GM21576 (cell line): Measurements from ENCODE around the gene MMP24OS.

ENCODE experiments used
- ATAC-seq: cut with Tn5 transposase; IDR thresholded peaks from one replicate; pipeline ENCODE4 v1.9.1; 2021; ENCODE audit warnings: mild to moderate bottlenecking, moderate library complexity; ENCODE audit not compliant: unreplicated experiment

The MMP24OS gene

DNA sequence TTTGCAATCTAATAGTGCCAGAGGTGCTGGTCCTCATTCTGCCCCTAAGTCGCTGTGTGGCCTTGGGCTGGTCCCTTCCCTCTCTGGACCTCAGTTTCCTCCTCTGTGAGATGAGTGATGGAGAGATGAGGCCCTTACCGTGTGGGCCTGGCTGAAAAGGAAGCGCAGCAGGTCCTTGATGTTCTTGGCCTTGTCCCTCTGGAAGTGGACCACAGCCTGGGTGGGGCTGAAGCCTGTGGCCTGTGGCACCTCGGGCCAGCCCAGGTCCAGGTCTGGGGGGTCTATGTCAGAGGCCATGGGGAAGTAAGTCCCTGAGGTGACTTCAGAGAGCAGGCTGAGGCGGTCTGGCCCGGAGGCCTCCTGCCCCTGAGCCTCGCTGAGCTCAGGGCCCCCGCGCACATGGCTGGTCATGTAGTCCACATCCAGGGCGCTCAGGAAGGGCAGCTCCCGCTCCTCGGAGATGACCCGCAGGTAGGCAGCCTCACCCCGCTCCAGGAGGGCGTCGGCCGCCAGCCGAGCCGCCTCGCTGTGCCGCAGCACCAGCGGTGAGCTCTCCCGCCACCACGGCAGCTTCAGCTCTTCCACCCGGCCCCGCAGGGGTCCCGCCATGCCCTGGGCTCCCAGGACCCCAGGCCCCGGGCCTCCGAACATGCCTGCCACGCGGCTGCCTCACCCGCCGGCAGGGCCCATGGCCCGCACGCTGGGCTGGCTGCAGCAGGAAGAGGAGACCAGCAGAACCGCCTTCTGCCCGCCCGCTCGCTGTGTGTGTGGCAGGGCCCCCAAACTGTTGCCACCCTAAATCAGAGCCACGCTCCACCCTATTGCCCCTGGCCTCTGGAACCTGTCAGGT is 14.0 kb upstream of the MMP24OS start, which contains the start of gene FAM83C:
TSS of gene FAM83C (minus strand) at position 772 of the 850 bp plus-strand sequence. CDS start at position 651, 121 bp downstream.
- no peak for ATAC-seq

DNA sequence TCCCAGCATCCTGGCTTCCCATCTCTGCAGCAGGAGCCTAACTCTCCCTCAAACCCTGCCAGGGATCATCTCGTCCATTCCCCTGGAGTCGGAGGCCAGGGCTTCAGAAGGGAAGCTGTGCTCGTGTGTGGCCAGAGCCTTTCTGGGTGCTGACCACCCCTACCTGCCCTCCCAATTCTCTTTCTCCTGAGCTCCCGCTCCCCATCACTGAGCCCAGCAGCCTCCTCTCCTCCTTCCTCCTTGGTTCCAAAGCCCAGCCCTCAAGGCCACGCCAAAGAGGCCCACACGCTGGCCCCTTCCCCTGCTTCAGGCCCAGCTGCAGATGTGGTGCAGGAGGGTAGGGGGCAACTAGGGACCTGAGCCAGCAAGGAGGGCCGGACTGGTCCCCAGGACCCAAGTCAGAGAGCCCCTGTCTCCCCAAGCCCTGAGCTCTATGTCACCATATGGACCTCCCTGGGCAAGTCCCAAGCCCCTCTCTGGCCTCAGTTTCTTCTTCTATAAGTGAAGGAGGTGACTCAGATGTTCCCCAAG is 13.0 kb upstream of the MMP24OS start:
- ATAC-seq: no peak

DNA sequence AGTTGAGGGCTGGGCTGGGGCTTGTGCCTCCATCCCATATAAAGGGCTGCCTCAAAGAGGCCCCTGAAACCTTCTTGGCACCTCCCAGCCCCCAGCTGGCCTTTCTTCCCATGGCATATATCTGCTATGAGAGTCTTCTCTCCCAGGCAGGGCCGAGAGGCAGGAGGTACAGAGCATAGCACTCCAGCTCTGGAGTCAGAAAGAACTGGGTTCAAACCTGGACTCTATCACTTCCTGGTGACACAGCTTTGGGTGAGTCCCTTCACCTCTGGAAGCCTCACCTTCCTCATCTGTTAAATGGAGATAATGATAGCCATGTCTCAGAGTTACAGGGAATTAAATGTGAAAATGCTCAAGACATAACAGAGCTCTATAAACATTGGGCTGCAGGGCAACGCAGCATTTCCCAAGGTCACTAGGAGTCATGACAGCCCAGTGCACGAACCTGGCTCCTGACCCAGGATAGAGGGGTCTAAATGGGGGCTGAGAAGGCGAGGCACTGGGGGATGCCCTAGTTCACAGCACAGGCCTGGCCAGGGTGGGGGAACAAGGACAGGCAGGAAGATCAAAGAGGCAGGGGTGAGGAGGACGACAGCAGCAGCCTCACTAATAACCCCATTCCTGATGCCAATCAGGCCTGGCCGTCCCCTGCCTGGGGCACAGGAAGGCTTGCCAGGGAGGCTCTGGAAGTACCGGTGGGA is 12.4 kb upstream of the MMP24OS start:
- ATAC-seq: no peak

- ATAC-seq: no peak
Observed at GRCh38 chr20:35288325-35289060, 10.6 kb upstream of the MMP24OS start.

DNA sequence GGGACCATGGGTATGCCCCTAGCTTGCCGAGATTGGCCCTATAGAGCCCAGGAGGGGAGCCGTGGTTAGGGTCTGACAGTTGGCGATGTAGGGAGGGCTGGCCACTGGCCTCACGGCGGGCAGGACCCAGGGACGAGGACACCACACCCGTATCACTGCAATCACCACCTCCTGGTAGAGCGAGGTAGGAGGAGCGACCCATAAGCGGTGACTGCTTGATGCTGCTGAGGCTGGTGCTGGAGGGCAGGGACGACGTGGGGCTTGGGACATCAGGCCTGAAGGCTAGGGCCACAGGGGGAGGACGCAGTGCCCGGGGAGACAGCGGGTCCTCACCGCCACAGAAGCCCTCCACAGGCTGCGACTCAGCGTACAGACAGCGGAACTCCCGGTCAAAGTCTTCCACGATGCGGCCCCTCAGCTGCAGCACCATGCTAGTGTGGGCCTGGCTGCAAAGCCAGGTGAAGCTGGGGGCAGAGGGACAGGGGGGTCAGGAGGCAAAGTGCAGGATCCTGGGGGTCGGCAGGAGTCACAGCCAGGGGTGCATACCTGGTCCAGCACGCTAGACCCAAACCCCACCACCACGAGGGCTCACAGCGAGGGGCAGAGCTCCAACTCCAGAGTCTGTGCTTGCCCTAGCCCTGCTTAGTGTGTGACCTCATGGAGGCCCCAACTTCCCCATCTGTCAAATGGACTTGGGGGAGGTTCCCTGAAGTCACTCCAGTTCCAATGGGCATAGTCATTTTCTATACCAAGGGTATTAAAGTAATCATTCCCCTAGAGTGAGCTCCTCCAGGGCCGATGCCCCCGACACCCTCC is 9.8 kb upstream of the MMP24OS start:
- ATAC-seq: no peak

GRCh38 chr20:35286899-35287508 is 9.1 kb upstream of the MMP24OS start:
- no peak for ATAC-seq

DNA sequence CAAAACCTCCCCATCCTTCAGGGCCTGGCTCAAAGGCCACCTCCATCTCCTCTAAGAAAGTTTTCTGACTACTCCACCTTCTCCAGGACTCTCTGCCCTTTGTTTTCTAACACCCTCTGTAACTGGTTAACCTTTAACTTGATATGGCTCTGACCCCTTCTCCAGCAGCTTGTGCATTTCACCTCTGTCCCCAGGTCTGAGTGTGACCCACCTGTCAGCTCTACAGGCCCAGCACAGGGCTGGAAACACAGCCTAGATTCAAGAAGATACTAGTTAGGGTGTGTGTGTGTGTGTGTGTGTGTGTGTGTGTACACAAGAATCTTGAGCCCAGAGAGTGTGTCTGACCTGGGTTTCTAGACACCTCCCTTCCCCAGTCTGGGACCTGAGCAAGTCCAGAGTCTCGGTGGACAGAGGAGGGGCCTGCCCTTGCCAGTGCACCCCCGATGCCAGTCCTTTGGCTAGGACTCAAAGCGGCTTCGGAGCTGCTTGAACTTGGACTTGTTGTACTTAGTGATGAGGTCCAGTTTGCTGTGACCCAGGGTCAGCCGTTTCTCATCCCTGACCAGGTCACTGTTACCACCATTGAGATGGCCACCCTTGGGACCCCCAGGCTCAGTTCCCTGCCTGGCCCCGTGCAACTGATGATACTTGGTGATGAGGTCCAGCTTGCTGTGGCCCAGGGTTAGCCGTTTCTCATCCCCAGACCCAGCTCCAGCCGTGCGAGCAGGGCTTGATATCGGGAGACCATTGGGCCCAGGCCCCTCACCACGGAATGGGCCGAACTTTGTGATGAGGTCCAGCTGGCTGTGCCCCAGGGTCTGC is 8.4 kb upstream of the MMP24OS start:
- ATAC-seq: no peak

DNA sequence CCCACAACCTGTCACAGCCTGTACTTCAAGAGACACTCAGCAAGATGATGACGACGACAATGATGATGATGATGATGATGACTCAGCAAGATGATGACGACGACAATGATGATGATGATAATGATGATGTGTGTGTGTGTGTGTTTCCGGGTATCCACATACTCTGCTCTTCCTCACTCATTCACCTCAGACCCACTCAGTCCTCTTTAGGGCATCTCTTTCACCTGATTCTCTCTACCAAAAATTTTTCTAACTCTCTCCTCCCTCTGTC is 7.8 kb upstream of the MMP24OS start:
- no peak for ATAC-seq

DNA sequence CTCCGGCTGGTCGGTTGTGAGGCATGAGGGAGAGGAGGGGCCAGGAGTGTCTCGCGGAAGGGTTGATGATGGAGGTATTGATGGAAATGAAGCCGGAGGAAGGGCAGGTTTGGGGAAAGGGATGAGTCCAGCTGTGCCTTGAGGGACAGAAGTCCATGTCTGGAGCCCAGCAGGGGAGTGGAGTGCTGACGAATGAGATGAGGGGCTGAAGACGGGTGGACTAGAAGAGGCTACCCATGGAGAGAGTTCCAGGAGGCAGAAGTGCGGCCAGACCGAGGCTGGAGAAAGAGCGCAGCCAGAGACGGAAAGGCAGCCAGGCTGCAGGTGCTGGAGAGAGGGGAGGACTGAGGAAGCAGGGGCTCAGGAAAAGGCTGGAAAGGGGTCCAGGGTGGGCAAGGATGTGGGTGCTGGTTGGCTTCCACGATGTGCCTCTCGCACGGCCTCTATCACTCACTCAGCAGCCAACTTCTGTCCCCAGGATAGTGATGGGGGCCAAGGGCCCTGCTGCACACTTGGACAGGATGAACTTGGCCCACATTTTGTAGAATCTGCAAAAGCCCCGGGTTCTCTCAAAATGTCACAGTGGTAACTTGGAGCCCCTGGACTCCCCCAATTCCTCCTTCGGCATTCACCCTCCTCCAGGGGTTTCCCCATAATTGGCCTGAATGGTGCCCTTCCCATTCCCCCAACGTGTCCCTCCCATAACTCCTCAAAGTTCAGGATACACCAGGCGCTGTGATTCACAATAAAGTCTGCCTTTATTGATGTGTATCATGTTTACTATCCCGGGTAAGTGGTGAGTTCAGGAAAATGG is 7.3 kb upstream of the MMP24OS start:
- peak; percentile 9 for ATAC-seq

DNA sequence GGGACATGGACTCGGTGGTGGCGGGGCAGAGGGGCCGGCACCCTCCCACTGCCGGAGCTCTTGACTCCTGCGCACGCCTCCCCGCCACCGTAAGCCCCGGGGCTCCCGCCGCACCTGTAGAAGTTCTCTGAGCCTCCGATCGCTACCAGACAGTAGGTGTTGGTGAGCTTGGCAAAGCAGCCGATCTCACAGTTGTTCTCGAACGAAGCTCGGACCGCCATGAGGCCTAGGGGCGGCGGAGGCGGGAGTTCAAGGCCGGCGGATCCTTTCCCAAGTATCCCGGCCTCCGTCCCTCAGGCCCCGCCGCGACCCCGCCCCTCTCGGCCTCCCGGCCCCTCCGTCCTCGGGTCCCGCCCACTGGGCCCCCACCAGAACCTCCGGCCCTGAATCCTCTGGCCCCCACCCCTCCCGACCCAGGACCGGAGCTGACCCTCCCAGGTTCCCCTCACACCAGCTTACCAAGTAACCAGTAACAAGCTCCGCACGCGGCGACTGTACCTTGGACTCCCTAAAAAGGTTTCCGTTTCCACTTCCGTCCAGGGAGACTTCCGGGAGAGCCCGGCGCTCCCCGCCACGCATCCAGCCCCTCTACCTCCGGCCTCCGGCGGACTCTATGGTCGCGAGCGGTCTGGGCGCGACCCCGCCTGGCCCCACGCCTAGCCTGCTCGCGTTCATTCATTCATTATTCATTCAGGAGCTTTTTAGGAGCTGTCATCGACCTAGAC is 6.5 kb upstream of the MMP24OS start, which contains the start of gene EIF6:
TSS of gene EIF6 (minus strand) at position 506 of the 725 bp plus-strand sequence. CDS start at position 221, 285 bp downstream.
- peak; percentile 66 for ATAC-seq

DNA sequence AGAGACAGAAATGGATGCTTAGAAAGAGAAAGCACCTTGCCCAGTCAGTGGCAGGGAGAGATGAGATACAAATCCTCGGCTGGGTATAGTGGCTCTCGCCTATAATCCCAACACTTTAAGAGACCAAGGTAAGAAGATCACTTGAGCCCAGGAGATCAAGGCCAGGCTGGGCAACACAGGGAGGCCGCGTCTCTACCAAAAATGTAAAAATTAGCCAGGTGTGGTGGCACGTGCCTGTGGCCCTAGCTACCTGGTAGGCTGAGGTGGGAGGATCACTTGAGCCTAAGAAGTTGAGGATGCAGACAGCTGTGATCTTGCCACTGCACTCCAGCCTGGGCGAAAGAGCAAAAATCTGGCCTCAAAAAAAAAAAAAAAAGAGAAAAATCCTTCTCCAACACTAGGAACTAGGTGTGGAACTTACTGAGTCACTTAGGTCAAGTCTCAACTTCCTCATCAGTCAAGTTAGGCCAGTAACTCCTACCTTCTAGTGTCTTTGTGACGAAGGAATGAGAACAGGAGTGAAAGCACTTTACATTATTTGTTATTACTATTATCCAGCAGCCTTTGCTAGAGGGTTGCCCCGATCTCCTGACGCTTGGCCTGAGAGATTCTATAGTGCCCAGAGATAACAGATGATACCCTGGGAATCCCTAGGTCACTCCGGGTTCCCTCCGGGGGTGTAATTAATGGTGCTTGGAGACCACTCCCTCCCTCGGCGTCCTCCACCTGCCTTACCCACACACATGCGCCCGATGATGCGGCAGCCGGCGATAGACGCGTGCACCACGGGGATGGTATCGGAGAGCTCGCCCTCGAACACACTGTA is 5.7 kb upstream of the MMP24OS start:
- no peak for ATAC-seq

- no peak for ATAC-seq
Observed at GRCh38 chr20:35281506-35282101, 3.7 kb upstream of the MMP24OS start.

DNA sequence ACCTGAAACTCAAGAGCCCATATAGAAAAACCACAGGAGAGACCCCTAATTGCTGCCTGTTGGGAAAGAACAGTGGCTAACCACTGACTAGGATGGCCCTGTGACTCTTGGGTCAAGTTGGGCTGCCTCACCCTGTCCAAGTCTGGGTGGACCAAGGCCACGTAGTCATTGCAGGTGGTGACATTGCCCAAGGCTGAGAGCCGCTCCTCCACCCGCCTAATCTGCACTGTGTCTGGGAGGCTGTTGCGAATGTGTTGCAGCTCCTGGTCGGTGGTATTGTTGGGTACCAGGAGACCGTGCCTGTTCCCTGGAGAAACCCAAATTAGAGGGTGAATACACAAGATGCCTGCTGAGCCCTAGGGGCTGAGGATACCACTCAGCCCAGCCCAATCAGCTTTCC is 2.6 kb upstream of the MMP24OS start:
- ATAC-seq: no peak

GRCh38 chr20:35279533-35280174 is 1.7 kb upstream of the MMP24OS start:
- no peak for ATAC-seq

GRCh38 chr20:35279040-35279439 is 1.1 kb upstream of the MMP24OS start:
- ATAC-seq: no peak

GRCh38 chr20:35277127-35277526 is 795 bp downstream of the MMP24OS start:
- ATAC-seq: no peak
